ENCODE data around the gene XPA. TPM values are rescaled to one million over a fixed set of nuclear protein-coding genes. Genes with fewer than 3 reads are reported as not detected.
"Not testable (repeated sequence)": the region's sequence is repeated elsewhere in the genome, so short reads cannot be mapped to it uniquely, and the experiment has no call there.

Gene XPA
- total RNA-seq, 1 donor, result 8.7 TPM

DNA sequence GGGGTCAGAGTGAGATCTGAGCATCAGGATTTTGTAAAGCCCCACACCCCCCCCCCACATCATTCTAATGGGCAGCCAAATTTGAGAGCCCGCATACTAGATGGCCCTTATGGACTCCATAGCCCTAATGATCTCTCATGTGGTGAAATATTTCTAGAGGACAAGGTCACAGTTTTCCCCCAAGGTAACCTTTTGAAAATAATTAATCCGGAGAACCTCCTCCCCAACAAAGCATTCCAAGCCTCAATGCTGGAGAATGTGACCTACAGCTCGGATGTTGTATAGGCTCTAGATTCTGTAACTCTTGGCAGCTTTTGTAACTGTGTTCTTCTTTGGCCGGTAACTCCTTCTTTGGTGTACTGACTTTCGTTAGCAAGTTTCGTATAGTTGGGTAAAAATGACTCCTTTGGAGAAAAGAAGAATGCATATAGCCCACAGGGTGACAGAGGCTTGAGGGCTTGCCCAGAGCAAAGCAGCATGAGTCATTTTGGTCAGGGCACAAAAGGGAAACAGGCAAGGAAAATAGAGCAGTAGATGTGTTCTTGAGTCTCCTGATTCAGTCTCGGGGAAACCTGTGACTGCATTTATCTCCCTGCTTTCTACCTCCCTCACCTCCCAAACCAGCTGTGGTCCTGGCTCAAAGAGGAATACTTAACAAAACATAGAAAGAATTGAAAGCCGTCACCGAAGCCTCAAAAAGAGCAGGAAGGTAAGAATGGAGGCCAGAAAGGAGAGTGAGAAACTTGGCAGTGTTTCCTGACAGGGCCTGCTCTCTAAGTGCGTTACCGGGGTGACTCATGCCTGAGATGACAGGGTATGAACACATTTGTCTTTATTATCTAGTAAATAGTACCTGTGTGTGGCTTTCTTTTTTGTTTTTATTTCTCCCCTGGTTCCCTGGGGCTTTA, 6.6 kb upstream of the XPA start:
- H3K27ac ChIP-seq (ENCODE audit: low read depth, low read length), result peak overlapping the region; percentile 57
- H2AFZ ChIP-seq (ENCODE audit: low read length), result peak overlapping the region; percentile 43
- peaks cover 26% of the 10 kb centered on the region for H3K4me1 ChIP-seq (ENCODE audit: insufficient read depth, low read length)
- no peaks in the 10 kb centered on the region for H4K20me1 ChIP-seq (ENCODE audit: insufficient read depth, low read length)
- H3K36me3 ChIP-seq (ENCODE audit: insufficient read depth, low read length), result no peaks in the 10 kb centered on the region
- DNase-seq (ENCODE audit: insufficient read length, low spot score, missing footprints), result peak; percentile 86
- TF ChIP-seq, protein P1, sequence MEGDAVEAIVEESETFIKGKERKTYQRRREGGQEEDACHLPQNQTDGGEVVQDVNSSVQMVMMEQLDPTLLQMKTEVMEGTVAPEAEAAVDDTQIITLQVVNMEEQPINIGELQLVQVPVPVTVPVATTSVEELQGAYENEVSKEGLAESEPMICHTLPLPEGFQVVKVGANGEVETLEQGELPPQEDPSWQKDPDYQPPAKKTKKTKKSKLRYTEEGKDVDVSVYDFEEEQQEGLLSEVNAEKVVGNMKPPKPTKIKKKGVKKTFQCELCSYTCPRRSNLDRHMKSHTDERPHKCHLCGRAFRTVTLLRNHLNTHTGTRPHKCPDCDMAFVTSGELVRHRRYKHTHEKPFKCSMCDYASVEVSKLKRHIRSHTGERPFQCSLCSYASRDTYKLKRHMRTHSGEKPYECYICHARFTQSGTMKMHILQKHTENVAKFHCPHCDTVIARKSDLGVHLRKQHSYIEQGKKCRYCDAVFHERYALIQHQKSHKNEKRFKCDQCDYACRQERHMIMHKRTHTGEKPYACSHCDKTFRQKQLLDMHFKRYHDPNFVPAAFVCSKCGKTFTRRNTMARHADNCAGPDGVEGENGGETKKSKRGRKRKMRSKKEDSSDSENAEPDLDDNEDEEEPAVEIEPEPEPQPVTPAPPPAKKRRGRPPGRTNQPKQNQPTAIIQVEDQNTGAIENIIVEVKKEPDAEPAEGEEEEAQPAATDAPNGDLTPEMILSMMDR (IDR thresholded peaks at IDR 0.05; ENCODE audit: extremely low read depth, low read depth, low read length), result no peak
- H3K4me3 ChIP-seq (ENCODE audit: insufficient read depth, low read length), result peak overlapping the region; percentile 25
- peak overlapping the region; percentile 71 for H3K4me2 ChIP-seq (ENCODE audit: insufficient read depth, low read length)
- no peaks in the 10 kb centered on the region for H3K79me2 ChIP-seq (ENCODE audit: insufficient read depth, low read length)
- no peaks in the 10 kb centered on the region for H3K9me3 ChIP-seq (ENCODE audit: low read depth, low read length)
- peaks cover 19% of the 10 kb centered on the region for H3K27me3 ChIP-seq (ENCODE audit: insufficient read depth, low read length)

DNA sequence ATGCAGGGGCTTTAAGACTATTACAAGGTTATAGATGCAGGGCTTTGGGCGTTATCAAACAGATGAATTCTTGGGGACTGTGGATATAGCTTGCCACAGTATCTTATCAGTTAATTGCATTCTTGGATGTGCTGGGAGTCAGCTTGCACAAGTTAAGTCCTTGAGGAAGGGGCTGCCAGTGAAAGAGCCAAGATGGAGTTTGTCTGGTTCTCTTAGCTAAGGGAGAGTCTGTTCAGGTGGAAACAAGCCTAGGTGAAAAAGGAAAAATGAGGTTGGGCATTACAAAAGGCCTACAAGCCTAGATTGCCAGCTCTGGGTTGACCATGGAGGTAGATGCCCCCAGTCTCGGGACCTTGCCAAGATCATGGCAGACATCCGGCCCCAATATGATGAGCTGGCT, 2.7 kb upstream of the XPA start:
- DNase-seq (ENCODE audit: insufficient read length, low spot score, missing footprints), result not testable (repeated sequence)

DNA sequence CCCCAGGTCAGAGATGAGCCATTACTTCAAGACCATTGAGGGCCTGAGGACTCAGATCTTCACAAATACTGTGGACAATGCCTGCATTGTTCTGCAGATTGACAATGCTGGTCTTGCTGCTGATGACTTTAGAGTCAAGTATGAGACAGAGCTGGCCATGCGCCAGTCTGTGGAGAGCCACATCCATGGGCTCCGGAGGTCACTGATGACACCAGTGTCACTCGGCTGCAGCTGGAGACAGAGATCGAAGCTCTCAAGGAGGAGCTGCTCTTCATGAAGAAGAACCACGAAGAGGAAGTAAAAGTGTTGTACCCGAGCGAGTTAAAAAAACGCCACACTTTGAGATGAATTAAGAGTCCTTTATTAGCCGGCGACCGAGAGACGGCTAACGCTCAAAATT, 2.1 kb upstream of the XPA start:
- H3K36me3 ChIP-seq (ENCODE audit: insufficient read depth, low read length); H2AFZ ChIP-seq (ENCODE audit: low read length); H3K4me2 ChIP-seq (ENCODE audit: insufficient read depth, low read length); H3K27me3 ChIP-seq (ENCODE audit: insufficient read depth, low read length); H3K27ac ChIP-seq (ENCODE audit: low read depth, low read length); H3K9me3 ChIP-seq (ENCODE audit: low read depth, low read length); DNase-seq (ENCODE audit: insufficient read length, low spot score, missing footprints); H3K4me3 ChIP-seq (ENCODE audit: insufficient read depth, low read length): not testable (repeated sequence)
- Histone ChIP-seq H3K79me2 (ENCODE audit: insufficient read depth, low read length) (peaks cover 27% of the 10 kb centered on the region), H4K20me1 (ENCODE audit: insufficient read depth, low read length) (peaks cover 12% of the 10 kb centered on the region), H3K4me1 (ENCODE audit: insufficient read depth, low read length) (peaks cover 30% of the 10 kb centered on the region)

More for the DNA sequence above, 2.7 kb upstream of the XPA start:
- not testable (repeated sequence) for H3K27ac ChIP-seq (ENCODE audit: low read depth, low read length); H2AFZ ChIP-seq (ENCODE audit: low read length); H3K4me3 ChIP-seq (ENCODE audit: insufficient read depth, low read length); H3K9me3 ChIP-seq (ENCODE audit: low read depth, low read length); H3K27me3 ChIP-seq (ENCODE audit: insufficient read depth, low read length); H3K4me2 ChIP-seq (ENCODE audit: insufficient read depth, low read length); H3K36me3 ChIP-seq (ENCODE audit: insufficient read depth, low read length)
- Histone ChIP-seq H3K79me2 (ENCODE audit: insufficient read depth, low read length) (peaks cover 21% of the 10 kb centered on the region), H3K4me1 (ENCODE audit: insufficient read depth, low read length) (peaks cover 35% of the 10 kb centered on the region), H4K20me1 (ENCODE audit: insufficient read depth, low read length) (peaks cover 11% of the 10 kb centered on the region)

DNA sequence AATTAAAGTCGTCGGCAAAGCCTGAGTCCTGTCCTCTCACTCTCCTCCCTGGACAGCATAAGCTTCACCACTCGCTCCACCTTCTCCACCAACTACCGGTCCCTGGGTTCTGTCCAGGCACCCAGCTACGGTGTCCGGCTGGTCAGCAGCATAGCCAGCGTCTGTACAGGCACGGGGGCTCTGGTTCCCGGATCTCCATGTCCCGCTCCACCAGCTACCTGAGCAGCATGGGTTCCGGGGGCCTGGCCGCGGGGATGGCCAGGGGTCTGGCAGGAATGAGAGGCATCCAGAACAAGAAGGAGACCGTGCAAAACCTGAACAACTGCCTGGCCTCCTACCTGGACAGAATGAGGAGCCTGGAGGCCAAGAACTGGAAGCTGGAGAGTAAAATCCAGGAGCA, 1.7 kb upstream of the XPA start:
- no peak overlapping the region for H3K4me2 ChIP-seq (ENCODE audit: insufficient read depth, low read length)
- peaks cover 26% of the 10 kb centered on the region for H3K4me1 ChIP-seq (ENCODE audit: insufficient read depth, low read length)
- peaks cover 31% of the 10 kb centered on the region for H3K79me2 ChIP-seq (ENCODE audit: insufficient read depth, low read length)
- H3K27me3 ChIP-seq (ENCODE audit: insufficient read depth, low read length), result peaks cover 5% of the 10 kb centered on the region
- no peak overlapping the region for H3K4me3 ChIP-seq (ENCODE audit: insufficient read depth, low read length)
- no peak overlapping the region for H2AFZ ChIP-seq (ENCODE audit: low read length)
- no peaks in the 10 kb centered on the region for H3K36me3 ChIP-seq (ENCODE audit: insufficient read depth, low read length)
- H3K27ac ChIP-seq (ENCODE audit: low read depth, low read length), result no peak overlapping the region
- H3K9me3 ChIP-seq (ENCODE audit: low read depth, low read length), result no peaks in the 10 kb centered on the region
- DNase-seq (ENCODE audit: insufficient read length, low spot score, missing footprints), result no peak
- H4K20me1 ChIP-seq (ENCODE audit: insufficient read depth, low read length), result peaks cover 12% of the 10 kb centered on the region
- TF ChIP-seq, protein P1 (IDR thresholded peaks at IDR 0.05; ENCODE audit: extremely low read depth, low read depth, low read length), result no peak

DNA sequence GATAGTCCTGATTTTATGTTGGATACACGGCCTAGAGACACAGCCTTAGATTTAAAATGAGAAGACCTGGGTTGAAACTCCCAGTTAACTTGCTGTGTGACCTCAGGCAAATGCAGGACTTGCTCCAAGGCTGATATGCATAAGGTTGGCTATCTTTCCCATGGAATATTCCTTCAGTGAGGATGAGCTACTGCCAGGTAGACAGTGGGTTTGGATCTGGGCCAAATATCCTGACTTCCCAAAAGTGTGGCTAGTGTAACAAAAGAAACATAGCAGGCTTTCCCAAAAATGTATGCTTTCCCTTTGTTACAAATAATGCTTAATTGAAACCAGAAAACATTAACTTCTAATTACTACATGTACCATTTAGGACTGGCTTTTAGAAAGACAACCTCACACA, 697 bp upstream of the XPA start:
- Histone ChIP-seq H3K27me3 (ENCODE audit: insufficient read depth, low read length) (peaks cover 5% of the 10 kb centered on the region), H3K4me3 (ENCODE audit: insufficient read depth, low read length) (peak overlapping the region; percentile 88), H3K4me2 (ENCODE audit: insufficient read depth, low read length) (peak overlapping the region; percentile 78), H3K36me3 (ENCODE audit: insufficient read depth, low read length) (no peaks in the 10 kb centered on the region), H3K79me2 (ENCODE audit: insufficient read depth, low read length) (peaks cover 39% of the 10 kb centered on the region), H3K27ac (ENCODE audit: low read depth, low read length) (peak overlapping the region; percentile 2), H4K20me1 (ENCODE audit: insufficient read depth, low read length) (peaks cover 12% of the 10 kb centered on the region), H2AFZ (ENCODE audit: low read length) (peak overlapping the region; percentile 83), H3K4me1 (ENCODE audit: insufficient read depth, low read length) (peaks cover 16% of the 10 kb centered on the region), H3K9me3 (ENCODE audit: low read depth, low read length) (no peaks in the 10 kb centered on the region)
- DNase-seq (ENCODE audit: insufficient read length, low spot score, missing footprints), result no peak
- TF ChIP-seq, protein P1 (IDR thresholded peaks at IDR 0.05; ENCODE audit: extremely low read depth, low read depth, low read length), result no peak

Measured in osteoblast (primary cell).